WTC11 (cell line): ENCODE measurements around the gene CTDSPL. TPM values are rescaled to one million over a fixed set of nuclear protein-coding genes. Genes with fewer than 3 reads are reported as not detected.

Source experiments
- ATAC-seq: fragments of 200-7000 bp; cut with Tn5 transposase; 2 replicates; pipeline ENCODE4 v1.10.0; 2021; ENCODE audit warnings: mild to moderate bottlenecking, moderate library complexity
- CTCF ChIA-PET: fragments of 300-600 bp; sonication (Branson Sonifier 250); formaldehyde crosslinking; loops from one replicate; lab custom pipeline; 2021; ENCODE audit warnings: antibody characterized with exemption; lab: Charles Lee
- POLR2A ChIA-PET: fragments of 350-600 bp; sonication (Branson Sonifier 250); formaldehyde crosslinking; loops from one replicate; lab custom pipeline; 2021; ENCODE audit warnings: antibody characterized with exemption; lab: Charles Lee
- DNase-seq: peaks from one replicate; pipeline ENCODE4 v3.0.0; 2021; ENCODE audit warnings: low spot score
- H3K27ac Mint-ChIP-seq: 2 replicates; pipeline ENCODE4 v1.8.0; 2021; ENCODE audit warnings: mixed read lengths
- H3K27me3 Mint-ChIP-seq: 2 replicates; pipeline ENCODE4 v1.8.0; 2021; ENCODE audit warnings: low read depth, mild to moderate bottlenecking, moderate library complexity, mixed read lengths
- H3K36me3 Mint-ChIP-seq: 2 replicates; pipeline ENCODE4 v1.8.0; 2021; ENCODE audit warnings: mixed read lengths
- H3K4me1 Mint-ChIP-seq: 2 replicates; pipeline ENCODE4 v1.8.0; 2022; ENCODE audit warnings: mixed read lengths
- H3K4me3 Mint-ChIP-seq: 2 replicates; pipeline ENCODE4 v1.8.0; 2021; ENCODE audit warnings: mild to moderate bottlenecking, moderate library complexity, mixed read lengths
- H3K9me3 Mint-ChIP-seq: 2 replicates; pipeline ENCODE4 v1.8.0; 2021; ENCODE audit warnings: mixed read lengths
- EMX1 ChIP-seq: fragments of 250-450 bp; sonication (Bioruptor Pico); IDR thresholded peaks from 2 replicates; pipeline ENCODE4 v1.8.0; 2021; ENCODE audit warnings: mild to moderate bottlenecking
- GRHL2 ChIP-seq: fragments of 250-450 bp; sonication (Bioruptor Pico); IDR thresholded peaks from 2 replicates; pipeline ENCODE4 v1.8.0; 2022; ENCODE audit warnings: mild to moderate bottlenecking, moderate library complexity; ENCODE audit not compliant: insufficient replicate concordance, severe bottlenecking
- IRF2 ChIP-seq: sonication (generic); formaldehyde crosslinking; IDR thresholded peaks from 2 replicates; pipeline ENCODE4 v1.8.0; 2022; ENCODE audit warnings: low read depth, missing genetic modification reagents, borderline replicate concordance
- SMAD4 ChIP-seq: sonication (generic); formaldehyde crosslinking; IDR thresholded peaks from 2 replicates; pipeline ENCODE4 v1.8.0; 2022; ENCODE audit warnings: mild to moderate bottlenecking, missing genetic modification reagents
- SOX15 ChIP-seq: fragments of 250-450 bp; sonication (Bioruptor Pico); IDR thresholded peaks from 2 replicates; pipeline ENCODE4 v1.9.0; 2021; ENCODE audit warnings: mild to moderate bottlenecking
- TEAD4 ChIP-seq: sonication (generic); formaldehyde crosslinking; IDR thresholded peaks from 2 replicates; pipeline ENCODE4 v1.8.0; 2022; ENCODE audit warnings: mild to moderate bottlenecking, missing genetic modification reagents
- ZNF232 ChIP-seq: sonication (generic); formaldehyde crosslinking; IDR thresholded peaks from 2 replicates; pipeline ENCODE4 v1.8.0; 2022; ENCODE audit warnings: mild to moderate bottlenecking, missing genetic modification reagents
- ZNF317 ChIP-seq: sonication (generic); formaldehyde crosslinking; IDR thresholded peaks from 2 replicates; pipeline ENCODE4 v1.8.1; 2023; ENCODE audit warnings: low read depth, mild to moderate bottlenecking, moderate library complexity, missing genetic modification reagents, borderline replicate concordance
- ZNF396 ChIP-seq: fragments of 250-450 bp; sonication (Bioruptor Pico); IDR thresholded peaks from 2 replicates; pipeline ENCODE4 v1.8.0; 2021; ENCODE audit warnings: mild to moderate bottlenecking, moderate library complexity, borderline replicate concordance
- ZNF671 ChIP-seq: fragments of 250-450 bp; sonication (Bioruptor Pico); IDR thresholded peaks from 2 replicates; pipeline ENCODE4 v1.8.0; 2021; ENCODE audit warnings: mild to moderate bottlenecking
- total RNA-seq: library from RNA; stranded (reverse); gene quantifications from 3 replicates; pipeline ENCODE4 v1.2.3, GENCODE V29; 2021
- TF ChIP-seq, protein P1 (sequence below): sonication (generic); formaldehyde crosslinking; IDR thresholded peaks from 2 replicates; pipeline ENCODE4 v1.8.1; 2023; ENCODE audit warnings: mild to moderate bottlenecking, missing genetic modification reagents, borderline replicate concordance
- TF ChIP-seq, protein P2 (sequence below): sonication (generic); formaldehyde crosslinking; IDR thresholded peaks from 2 replicates; pipeline ENCODE4 v1.8.0; 2022; ENCODE audit warnings: mild to moderate bottlenecking, missing genetic modification reagents
- TF ChIP-seq, protein P3 (sequence below): sonication (generic); formaldehyde crosslinking; IDR thresholded peaks from 2 replicates; pipeline ENCODE4 v1.8.0; 2023; ENCODE audit warnings: missing genetic modification reagents
- TF ChIP-seq, protein P4 (sequence below): sonication (generic); formaldehyde crosslinking; IDR thresholded peaks from 2 replicates; pipeline ENCODE4 v1.8.1; 2023; ENCODE audit warnings: mild to moderate bottlenecking, missing genetic modification reagents
- TF ChIP-seq, protein P5 (sequence below): fragments of 250-450 bp; sonication (Bioruptor Pico); IDR thresholded peaks from 2 replicates; pipeline ENCODE4 v1.9.0; 2021; ENCODE audit warnings: moderate library complexity, mild to moderate bottlenecking, inconsistent platforms, borderline replicate concordance
- TF ChIP-seq, protein P6 (sequence below): sonication (generic); formaldehyde crosslinking; IDR thresholded peaks from 2 replicates; pipeline ENCODE4 v1.8.1; 2022; ENCODE audit warnings: mild to moderate bottlenecking, moderate library complexity, missing genetic modification reagents

CTDSPL gene
- total RNA-seq, 1 experiment from 2014 or later = 41.2 TPM

DNA sequence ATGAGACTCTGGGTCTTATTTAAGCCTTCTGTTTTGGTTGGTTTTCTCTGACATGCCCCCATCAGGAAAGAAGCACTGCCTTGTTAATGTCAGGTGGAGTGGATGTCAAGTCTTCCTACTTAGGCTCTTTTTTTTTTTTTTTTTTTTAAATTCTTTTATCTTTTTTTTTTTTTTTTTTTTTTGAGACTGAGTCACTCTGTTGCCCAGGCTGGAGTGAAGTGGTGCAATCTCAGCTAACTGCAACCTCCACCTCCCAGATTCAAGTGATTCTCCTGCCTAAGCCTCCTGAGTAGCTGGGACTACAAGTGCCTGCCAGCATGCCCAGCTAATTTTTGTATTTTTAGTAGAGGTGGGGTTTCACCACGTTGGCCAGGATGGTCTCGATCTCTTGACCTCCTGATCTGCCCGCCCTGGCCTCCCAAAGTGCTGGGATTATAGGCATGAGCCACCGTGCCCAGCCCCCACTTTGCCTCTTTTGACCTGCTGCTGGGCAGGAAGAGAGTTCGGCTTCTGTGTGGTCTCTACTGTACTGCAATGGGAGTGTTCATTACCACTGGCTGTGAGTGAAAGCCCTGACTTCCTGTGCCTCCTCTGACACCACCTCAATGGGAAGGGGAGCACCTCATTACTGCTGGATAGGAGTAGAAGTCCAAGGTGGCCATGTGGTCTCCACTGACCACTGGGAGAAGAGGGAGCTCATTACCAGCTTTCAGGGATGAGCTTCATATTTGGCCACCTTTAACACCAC is 10.9 kb downstream of the CTDSPL start:
- Mint-ChIP-seq H3K4me1 (peaks cover 8% of the 10 kb centered on the region), H3K36me3 (peaks cover 12% of the 10 kb centered on the region), H3K27me3 (no peaks in the 10 kb centered on the region), H3K27ac (no peak overlapping the region), H3K9me3 (peaks cover 34% of the 10 kb centered on the region), H3K4me3 (no peak overlapping the region)
- DNase-seq = no peak
- CTCF ChIA-PET = interaction anchor here (1.2 kb wide), 1 partner anchor 20 kb away, joined by 3 read pairs; no protein-coding TSS in a partner anchor
- ATAC-seq = peak; percentile 84
- TF ChIP-seq SMAD4 (CRISPR knock-in tag) (no peak), ZNF396 (CRISPR knock-in tag) (no peak), EMX1 (no peak), SOX15 (CRISPR knock-in tag) (no peak), ZNF232 (CRISPR knock-in tag) (no peak)
- TF ChIP-seq, protein P1, sequence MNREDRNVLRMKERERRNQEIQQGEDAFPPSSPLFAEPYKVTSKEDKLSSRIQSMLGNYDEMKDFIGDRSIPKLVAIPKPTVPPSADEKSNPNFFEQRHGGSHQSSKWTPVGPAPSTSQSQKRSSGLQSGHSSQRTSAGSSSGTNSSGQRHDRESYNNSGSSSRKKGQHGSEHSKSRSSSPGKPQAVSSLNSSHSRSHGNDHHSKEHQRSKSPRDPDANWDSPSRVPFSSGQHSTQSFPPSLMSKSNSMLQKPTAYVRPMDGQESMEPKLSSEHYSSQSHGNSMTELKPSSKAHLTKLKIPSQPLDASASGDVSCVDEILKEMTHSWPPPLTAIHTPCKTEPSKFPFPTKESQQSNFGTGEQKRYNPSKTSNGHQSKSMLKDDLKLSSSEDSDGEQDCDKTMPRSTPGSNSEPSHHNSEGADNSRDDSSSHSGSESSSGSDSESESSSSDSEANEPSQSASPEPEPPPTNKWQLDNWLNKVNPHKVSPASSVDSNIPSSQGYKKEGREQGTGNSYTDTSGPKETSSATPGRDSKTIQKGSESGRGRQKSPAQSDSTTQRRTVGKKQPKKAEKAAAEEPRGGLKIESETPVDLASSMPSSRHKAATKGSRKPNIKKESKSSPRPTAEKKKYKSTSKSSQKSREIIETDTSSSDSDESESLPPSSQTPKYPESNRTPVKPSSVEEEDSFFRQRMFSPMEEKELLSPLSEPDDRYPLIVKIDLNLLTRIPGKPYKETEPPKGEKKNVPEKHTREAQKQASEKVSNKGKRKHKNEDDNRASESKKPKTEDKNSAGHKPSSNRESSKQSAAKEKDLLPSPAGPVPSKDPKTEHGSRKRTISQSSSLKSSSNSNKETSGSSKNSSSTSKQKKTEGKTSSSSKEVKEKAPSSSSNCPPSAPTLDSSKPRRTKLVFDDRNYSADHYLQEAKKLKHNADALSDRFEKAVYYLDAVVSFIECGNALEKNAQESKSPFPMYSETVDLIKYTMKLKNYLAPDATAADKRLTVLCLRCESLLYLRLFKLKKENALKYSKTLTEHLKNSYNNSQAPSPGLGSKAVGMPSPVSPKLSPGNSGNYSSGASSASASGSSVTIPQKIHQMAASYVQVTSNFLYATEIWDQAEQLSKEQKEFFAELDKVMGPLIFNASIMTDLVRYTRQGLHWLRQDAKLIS (CRISPR knock-in tag) = no peak
- POLR2A ChIA-PET = no interaction called here

DNA sequence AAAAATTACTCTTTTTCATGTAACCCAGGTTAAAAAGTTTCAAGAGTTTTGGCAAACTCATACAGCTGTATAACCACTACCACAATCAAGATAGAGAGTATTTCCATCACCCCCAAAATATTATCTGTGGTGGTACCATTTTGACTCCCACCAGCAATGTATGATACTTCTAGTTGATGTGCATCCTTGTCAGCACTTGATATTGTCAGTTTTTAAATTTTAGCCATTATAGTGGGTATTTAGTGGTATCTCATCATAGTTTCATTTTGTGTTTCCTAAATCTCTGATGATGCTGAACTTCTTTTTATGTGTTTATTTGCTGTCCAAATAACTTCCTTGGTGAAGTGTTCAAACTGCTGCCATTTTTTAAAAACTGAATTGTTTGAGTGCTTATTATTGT is 14.6 kb downstream of the CTDSPL start:
- ChIA-PET POLR2A (no interaction called here), CTCF (no interaction called here)
- peaks cover 11% of the 10 kb centered on the region for H3K36me3 Mint-ChIP-seq
- no peaks in the 10 kb centered on the region for H3K27me3 Mint-ChIP-seq
- peaks cover 23% of the 10 kb centered on the region for H3K9me3 Mint-ChIP-seq
- H3K4me3 Mint-ChIP-seq = no peak overlapping the region
- H3K4me1 Mint-ChIP-seq = peaks cover 8% of the 10 kb centered on the region
- ATAC-seq = no peak
- no peak for DNase-seq
- TF ChIP-seq, protein P2, sequence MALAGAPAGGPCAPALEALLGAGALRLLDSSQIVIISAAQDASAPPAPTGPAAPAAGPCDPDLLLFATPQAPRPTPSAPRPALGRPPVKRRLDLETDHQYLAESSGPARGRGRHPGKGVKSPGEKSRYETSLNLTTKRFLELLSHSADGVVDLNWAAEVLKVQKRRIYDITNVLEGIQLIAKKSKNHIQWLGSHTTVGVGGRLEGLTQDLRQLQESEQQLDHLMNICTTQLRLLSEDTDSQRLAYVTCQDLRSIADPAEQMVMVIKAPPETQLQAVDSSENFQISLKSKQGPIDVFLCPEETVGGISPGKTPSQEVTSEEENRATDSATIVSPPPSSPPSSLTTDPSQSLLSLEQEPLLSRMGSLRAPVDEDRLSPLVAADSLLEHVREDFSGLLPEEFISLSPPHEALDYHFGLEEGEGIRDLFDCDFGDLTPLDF = no peak
- TF ChIP-seq, protein P3, sequence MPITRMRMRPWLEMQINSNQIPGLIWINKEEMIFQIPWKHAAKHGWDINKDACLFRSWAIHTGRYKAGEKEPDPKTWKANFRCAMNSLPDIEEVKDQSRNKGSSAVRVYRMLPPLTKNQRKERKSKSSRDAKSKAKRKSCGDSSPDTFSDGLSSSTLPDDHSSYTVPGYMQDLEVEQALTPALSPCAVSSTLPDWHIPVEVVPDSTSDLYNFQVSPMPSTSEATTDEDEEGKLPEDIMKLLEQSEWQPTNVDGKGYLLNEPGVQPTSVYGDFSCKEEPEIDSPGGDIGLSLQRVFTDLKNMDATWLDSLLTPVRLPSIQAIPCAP (CRISPR knock-in tag) = no peak
- TF ChIP-seq, protein P4, sequence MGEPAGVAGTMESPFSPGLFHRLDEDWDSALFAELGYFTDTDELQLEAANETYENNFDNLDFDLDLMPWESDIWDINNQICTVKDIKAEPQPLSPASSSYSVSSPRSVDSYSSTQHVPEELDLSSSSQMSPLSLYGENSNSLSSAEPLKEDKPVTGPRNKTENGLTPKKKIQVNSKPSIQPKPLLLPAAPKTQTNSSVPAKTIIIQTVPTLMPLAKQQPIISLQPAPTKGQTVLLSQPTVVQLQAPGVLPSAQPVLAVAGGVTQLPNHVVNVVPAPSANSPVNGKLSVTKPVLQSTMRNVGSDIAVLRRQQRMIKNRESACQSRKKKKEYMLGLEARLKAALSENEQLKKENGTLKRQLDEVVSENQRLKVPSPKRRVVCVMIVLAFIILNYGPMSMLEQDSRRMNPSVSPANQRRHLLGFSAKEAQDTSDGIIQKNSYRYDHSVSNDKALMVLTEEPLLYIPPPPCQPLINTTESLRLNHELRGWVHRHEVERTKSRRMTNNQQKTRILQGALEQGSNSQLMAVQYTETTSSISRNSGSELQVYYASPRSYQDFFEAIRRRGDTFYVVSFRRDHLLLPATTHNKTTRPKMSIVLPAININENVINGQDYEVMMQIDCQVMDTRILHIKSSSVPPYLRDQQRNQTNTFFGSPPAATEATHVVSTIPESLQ = no peak
- TF ChIP-seq ZNF671 (CRISPR knock-in tag) (no peak), TEAD4 (CRISPR knock-in tag) (no peak), IRF2 (CRISPR knock-in tag) (no peak), ZNF317 (CRISPR knock-in tag) (no peak), ZNF232 (CRISPR knock-in tag) (no peak), GRHL2 (CRISPR knock-in tag) (no peak)
- TF ChIP-seq, protein P5, sequence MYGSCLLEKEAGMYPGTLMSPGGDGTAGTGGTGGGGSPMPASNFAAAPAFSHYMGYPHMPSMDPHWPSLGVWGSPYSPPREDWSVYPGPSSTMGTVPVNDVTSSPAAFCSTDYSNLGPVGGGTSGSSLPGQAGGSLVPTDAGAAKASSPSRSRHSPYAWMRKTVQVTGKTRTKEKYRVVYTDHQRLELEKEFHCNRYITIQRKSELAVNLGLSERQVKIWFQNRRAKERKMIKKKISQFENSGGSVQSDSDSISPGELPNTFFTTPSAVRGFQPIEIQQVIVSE (CRISPR knock-in tag) = no peak
- TF ChIP-seq, protein P1 (CRISPR knock-in tag) = no peak
- TF ChIP-seq, protein P6, sequence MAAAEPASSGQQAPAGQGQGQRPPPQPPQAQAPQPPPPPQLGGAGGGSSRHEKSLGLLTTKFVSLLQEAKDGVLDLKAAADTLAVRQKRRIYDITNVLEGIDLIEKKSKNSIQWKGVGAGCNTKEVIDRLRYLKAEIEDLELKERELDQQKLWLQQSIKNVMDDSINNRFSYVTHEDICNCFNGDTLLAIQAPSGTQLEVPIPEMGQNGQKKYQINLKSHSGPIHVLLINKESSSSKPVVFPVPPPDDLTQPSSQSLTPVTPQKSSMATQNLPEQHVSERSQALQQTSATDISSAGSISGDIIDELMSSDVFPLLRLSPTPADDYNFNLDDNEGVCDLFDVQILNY (CRISPR knock-in tag) = no peak
- no peak overlapping the region for H3K27ac Mint-ChIP-seq
